ENCODE data around the gene LPP.

- TF ChIP-seq ELF1 (CRISPR knock-in tag; IDR thresholded peaks at IDR 0.05): no peak
- TF ChIP-seq ZNF773 (CRISPR knock-in tag; IDR thresholded peaks at IDR 0.05; ENCODE audit: borderline replicate concordance): no peak
- TF ChIP-seq CEBPZ (IDR thresholded peaks at IDR 0.05; ENCODE audit: low read length): no peak
- TF ChIP-seq POLR2A (IDR thresholded peaks at IDR 0.05; ENCODE audit: insufficient read depth in 1 of 2, low read depth in 2 of 2, low read length in 2 of 2): no peak
- no peak for TF ChIP-seq SMARCE1 (IDR thresholded peaks at IDR 0.05; ENCODE audit: borderline replicate concordance)
- no peak for TF ChIP-seq ZFP91 (CRISPR knock-in tag; IDR thresholded peaks at IDR 0.05; ENCODE audit: borderline replicate concordance)
- no peak for TF ChIP-seq NFE2L2 (IDR thresholded peaks at IDR 0.05; ENCODE audit: low read length)
- no peak for TF ChIP-seq SIN3A (IDR thresholded peaks at IDR 0.05; ENCODE audit: borderline replicate concordance, low read depth, low read length)
- no peak for TF ChIP-seq SNRNP70 (IDR thresholded peaks at IDR 0.05; ENCODE audit: low read depth, low read length)
- TF ChIP-seq CTCF (CRISPR knock-in tag; IDR thresholded peaks at IDR 0.05): no peak
- TF ChIP-seq ZNF224 (CRISPR knock-in tag; IDR thresholded peaks at IDR 0.05): no peak
- TF ChIP-seq TBL1XR1 (IDR thresholded peaks at IDR 0.05; ENCODE audit: borderline replicate concordance, low read length, partially characterized antibody): no peak
- TF ChIP-seq SAFB2 (CRISPR knock-in tag; IDR thresholded peaks at IDR 0.05; ENCODE audit: borderline replicate concordance, low read depth): no peak
- TF ChIP-seq NFE2L1 (CRISPR knock-in tag; IDR thresholded peaks at IDR 0.05; ENCODE audit: borderline replicate concordance): no peak
Measured at GRCh38 chr3:188164248-188164687, 10.3 kb downstream of the LPP start.
